ENCODE results near the gene EMX1. TPM values are rescaled to one million over a fixed set of nuclear protein-coding genes. Genes with fewer than 3 reads are reported as not detected.

EMX1 gene
- total and polyA plus RNA-seq, 2 of the 13 experiments (the other 11 are each of a cell fraction or from before 2014, with no cell fraction given), result 0.62 to 4.9 TPM

GRCh38 chr2:72887032-72887739, 30.1 kb upstream of the EMX1 start, which contains the start of gene SPR (continued):
- peak; percentile 50; the same call in 1 of the 2 replicates for TF ChIP-seq TMF1 (CRISPR knock-in tag; IDR thresholded peaks at IDR 0.05; ENCODE audit: low read depth)
- TF ChIP-seq, protein P1, sequence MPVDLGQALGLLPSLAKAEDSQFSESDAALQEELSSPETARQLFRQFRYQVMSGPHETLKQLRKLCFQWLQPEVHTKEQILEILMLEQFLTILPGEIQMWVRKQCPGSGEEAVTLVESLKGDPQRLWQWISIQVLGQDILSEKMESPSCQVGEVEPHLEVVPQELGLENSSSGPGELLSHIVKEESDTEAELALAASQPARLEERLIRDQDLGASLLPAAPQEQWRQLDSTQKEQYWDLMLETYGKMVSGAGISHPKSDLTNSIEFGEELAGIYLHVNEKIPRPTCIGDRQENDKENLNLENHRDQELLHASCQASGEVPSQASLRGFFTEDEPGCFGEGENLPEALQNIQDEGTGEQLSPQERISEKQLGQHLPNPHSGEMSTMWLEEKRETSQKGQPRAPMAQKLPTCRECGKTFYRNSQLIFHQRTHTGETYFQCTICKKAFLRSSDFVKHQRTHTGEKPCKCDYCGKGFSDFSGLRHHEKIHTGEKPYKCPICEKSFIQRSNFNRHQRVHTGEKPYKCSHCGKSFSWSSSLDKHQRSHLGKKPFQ (CRISPR knock-in tag; IDR thresholded peaks at IDR 0.05; ENCODE audit: insufficient replicate concordance), result peak; percentile 33
- TF ChIP-seq ZFP36 (IDR thresholded peaks at IDR 0.05; ENCODE audit: borderline replicate concordance, low read depth, low read length, partially characterized antibody), result no peak
- TF ChIP-seq ZBTB3 (CRISPR knock-in tag; IDR thresholded peaks at IDR 0.05; ENCODE audit: borderline replicate concordance, low read depth), result 0 out of 2 replicates have a peak, but pooled peaks have one; percentile 60
- TF ChIP-seq ZNF451 (CRISPR knock-in tag; IDR thresholded peaks at IDR 0.05), result peak; percentile 45
- no peak for TF ChIP-seq SNAPC4 (CRISPR knock-in tag; IDR thresholded peaks at IDR 0.05)
- no peak for TF ChIP-seq ZNF781 (CRISPR knock-in tag; IDR thresholded peaks at IDR 0.05; ENCODE audit: borderline replicate concordance, not compliant biosample characterization)
- no peak for TF ChIP-seq DPF2 (CRISPR knock-in tag; IDR thresholded peaks at IDR 0.05; ENCODE audit: borderline replicate concordance, low read depth)
- TF ChIP-seq, protein P2, sequence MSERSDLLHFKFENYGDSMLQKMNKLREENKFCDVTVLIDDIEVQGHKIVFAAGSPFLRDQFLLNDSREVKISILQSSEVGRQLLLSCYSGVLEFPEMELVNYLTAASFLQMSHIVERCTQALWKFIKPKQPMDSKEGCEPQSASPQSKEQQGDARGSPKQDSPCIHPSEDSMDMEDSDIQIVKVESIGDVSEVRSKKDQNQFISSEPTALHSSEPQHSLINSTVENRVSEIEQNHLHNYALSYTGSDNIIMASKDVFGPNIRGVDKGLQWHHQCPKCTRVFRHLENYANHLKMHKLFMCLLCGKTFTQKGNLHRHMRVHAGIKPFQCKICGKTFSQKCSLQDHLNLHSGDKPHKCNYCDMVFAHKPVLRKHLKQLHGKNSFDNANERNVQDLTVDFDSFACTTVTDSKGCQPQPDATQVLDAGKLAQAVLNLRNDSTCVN (CRISPR knock-in tag; IDR thresholded peaks at IDR 0.05; ENCODE audit: borderline replicate concordance), result no peak
- TF ChIP-seq ZNF577 (CRISPR knock-in tag; IDR thresholded peaks at IDR 0.05; ENCODE audit: borderline replicate concordance, low read depth), result no peak
- TF ChIP-seq BATF2 (CRISPR knock-in tag; IDR thresholded peaks at IDR 0.05), result 0 out of 2 replicates have a peak, but pooled peaks have one; percentile 80
- no peak for TF ChIP-seq HIC2 (CRISPR knock-in tag; IDR thresholded peaks at IDR 0.05; ENCODE audit: low read depth)
- TF ChIP-seq SRF (IDR thresholded peaks at IDR 0.05; ENCODE audit: low read depth, low read length), result no peak
- TF ChIP-seq PRMT3 (CRISPR knock-in tag; IDR thresholded peaks at IDR 0.05; ENCODE audit: borderline replicate concordance, low read depth), result no peak
- TF ChIP-seq SMAD9 (CRISPR knock-in tag; IDR thresholded peaks at IDR 0.05), result no peak

All from HepG2 (cell line).